K562 (cell line): ENCODE results near the gene SH3BP5. TPM values are rescaled to one million over a fixed set of nuclear protein-coding genes. Genes with fewer than 3 reads are reported as not detected.

Source experiments
- ASH1L ChIP-seq: fragments of 450-650 bp; IDR thresholded peaks from 2 replicates; pipeline ENCODE4 v1.6.1; 2018; ENCODE audit warnings: borderline replicate concordance, mild to moderate bottlenecking, low read depth; ENCODE audit not compliant: partially characterized antibody
- C11orf30 ChIP-seq: fragments of 450-650 bp; IDR thresholded peaks from 2 replicates; pipeline ENCODE4 v1.6.1; 2016; ENCODE audit warnings: low read depth, mild to moderate bottlenecking
- DMBX1 ChIP-seq: fragments of 250-450 bp; sonication (Bioruptor Pico); IDR thresholded peaks from 2 replicates; pipeline ENCODE4 v1.8.0; 2022; ENCODE audit warnings: inconsistent platforms, mild to moderate bottlenecking, moderate library complexity, borderline replicate concordance
- EP400 ChIP-seq: fragments of 450-650 bp; IDR thresholded peaks from 2 replicates; pipeline ENCODE4 v1.6.1; 2017; ENCODE audit warnings: antibody characterized with exemption, mild to moderate bottlenecking, moderate library complexity
- MAFF ChIP-seq: IDR thresholded peaks from 2 replicates; pipeline ENCODE4 v1.6.1; 2012; ENCODE audit warnings: low read length, improper control_type of control experiment
- NFE2 ChIP-seq: IDR thresholded peaks from 2 replicates; pipeline ENCODE4 v1.6.1; 2014; ENCODE audit warnings: antibody characterized with exemption, low read depth
- NFE2L1 ChIP-seq: fragments of 450-650 bp; IDR thresholded peaks from 2 replicates; pipeline ENCODE4 v1.6.1; 2016; ENCODE audit warnings: missing genetic modification characterization, low read depth, mild to moderate bottlenecking, missing compliant biosample characterization, moderate library complexity, borderline replicate concordance
- NR0B1 ChIP-seq: fragments of 450-650 bp; IDR thresholded peaks from one replicate; pipeline ENCODE4 v1.6.1; 2018; ENCODE audit warnings: mild to moderate bottlenecking, moderate library complexity; ENCODE audit not compliant: partially characterized antibody
- NR2C1 ChIP-seq, 2 experiments: fragments of 450-650 bp; IDR thresholded peaks; 2 replicates each; pipeline ENCODE4 v1.6.1; 2017; ENCODE audit warnings: mild to moderate bottlenecking in 2 of 2, antibody characterized with exemption in 1 of 2, inconsistent platforms in 1 of 2, missing compliant biosample characterization in 1 of 2, missing genetic modification characterization in 1 of 2
- NR2C2 ChIP-seq, 2 experiments: fragments of 200-800 bp in 1 of 2; sonication (Bioruptor generic) in 1 of 2; sonication (generic) in 1 of 2; formaldehyde crosslinking in 1 of 2; IDR thresholded peaks; 2 replicates each; pipeline versions ENCODE4 v1.6.1 to v1.8.0; 2016 to 2022; ENCODE audit warnings: mild to moderate bottlenecking in 1 of 2, missing compliant biosample characterization in 1 of 2, missing genetic modification characterization in 1 of 2, missing genetic modification reagents in 1 of 2
- NR2F6 ChIP-seq: fragments of 450-650 bp; formaldehyde crosslinking; IDR thresholded peaks from 2 replicates; pipeline ENCODE4 v1.4.0; 2020; ENCODE audit warnings: mild to moderate bottlenecking
- PREB ChIP-seq: sonication (generic); formaldehyde crosslinking; IDR thresholded peaks from 2 replicates; pipeline ENCODE4 v1.8.1; 2023; ENCODE audit warnings: mild to moderate bottlenecking, missing genetic modification reagents
- PTBP1 ChIP-seq: fragments of 200-400 bp; formaldehyde crosslinking; IDR thresholded peaks from 2 replicates; pipeline ENCODE4 v1.6.1; 2017; ENCODE audit warnings: low read depth, low read length
- PYGO2 ChIP-seq: fragments of 450-650 bp; IDR thresholded peaks from 2 replicates; pipeline ENCODE4 v1.6.1; 2016; ENCODE audit warnings: mild to moderate bottlenecking, missing genetic modification characterization, moderate library complexity, missing compliant biosample characterization
- RAD21 ChIP-seq, 2 experiments: fragments of 250-450 bp in 1 of 2; fragments of 450-650 bp in 1 of 2; sonication (Bioruptor Pico) in 1 of 2; formaldehyde crosslinking in 1 of 2; IDR thresholded peaks in 1 of 2; conservative IDR thresholded peaks in 1 of 2; 2 replicates each; pipeline versions ENCODE4 v1.4.0 to v1.8.0; 2020 to 2022; ENCODE audit warnings: mild to moderate bottlenecking in 2 of 2, moderate library complexity in 1 of 2
- SMARCE1 ChIP-seq: fragments of 450-650 bp; IDR thresholded peaks from 2 replicates; pipeline ENCODE4 v1.7.1; 2016; ENCODE audit warnings: mild to moderate bottlenecking
- TEAD2 ChIP-seq: fragments of 450-650 bp; IDR thresholded peaks from 2 replicates; pipeline ENCODE4 v1.6.1; 2016; ENCODE audit warnings: missing genetic modification characterization, control low read depth, missing compliant biosample characterization
- ZNF707 ChIP-seq: fragments of 250-450 bp; sonication (Bioruptor Pico); conservative IDR thresholded peaks from 2 replicates; pipeline ENCODE4 v1.8.0; 2022; ENCODE audit warnings: inconsistent platforms, mild to moderate bottlenecking, moderate library complexity
- ZNF740 ChIP-seq, 3 experiments: fragments of 200-800 bp in 1 of 3; sonication (Bioruptor generic) in 1 of 3; sonication (generic) in 1 of 3; formaldehyde crosslinking in 1 of 3; IDR thresholded peaks; 2 replicates each; pipeline versions ENCODE4 v1.6.1 to v1.8.0; 2016 to 2022; ENCODE audit warnings: mild to moderate bottlenecking in 2 of 3, missing compliant biosample characterization in 2 of 3, missing genetic modification characterization in 2 of 3, missing genetic modification reagents in 1 of 3
- polyA plus RNA-seq, 8 experiments: library from polyadenylated mRNA; depleted of rRNA in 4 of 8; stranded (reverse) in 5 of 8; unstranded in 3 of 8; fragments of >200 nt; fragmentation: Nextera tagmentation in 2 of 8; fragmentation: Illumina TruSeq in 1 of 8; extraction: Ambion mirVana in 2 of 8; extraction: Trizol in 1 of 8; gene quantifications; 2 replicates each; pipeline versions ENCODE4 v1.2.1 to v1.2.3, GENCODE V29; 2011 to 2014; ENCODE audit warnings: inconsistent platforms in 1 of 8, missing spikeins in 1 of 8
- total RNA-seq, 7 experiments: library from RNA; depleted of rRNA in 6 of 7; stranded (reverse); fragments of >200 nt in 6 of 7; fragmentation: Illumina TruSeq in 2 of 7; extraction: Trizol in 2 of 7; gene quantifications; 2 replicates each; pipeline versions ENCODE4 v1.2.1 to v1.2.3, GENCODE V29; 2011 to 2021; ENCODE audit warnings: low replicate concordance in 1 of 7
- TF ChIP-seq, protein P1 (sequence below): fragments of 450-650 bp; formaldehyde crosslinking; IDR thresholded peaks from 2 replicates; pipeline ENCODE4 v1.4.0; 2022; ENCODE audit warnings: mild to moderate bottlenecking, moderate library complexity

The SH3BP5 gene
- total and polyA plus RNA-seq, 9 of the 15 experiments (the other 6 are each of a cell fraction or from before 2014, with no cell fraction given) = 2.9 to 29.0 (median 14.9) TPM

DNA sequence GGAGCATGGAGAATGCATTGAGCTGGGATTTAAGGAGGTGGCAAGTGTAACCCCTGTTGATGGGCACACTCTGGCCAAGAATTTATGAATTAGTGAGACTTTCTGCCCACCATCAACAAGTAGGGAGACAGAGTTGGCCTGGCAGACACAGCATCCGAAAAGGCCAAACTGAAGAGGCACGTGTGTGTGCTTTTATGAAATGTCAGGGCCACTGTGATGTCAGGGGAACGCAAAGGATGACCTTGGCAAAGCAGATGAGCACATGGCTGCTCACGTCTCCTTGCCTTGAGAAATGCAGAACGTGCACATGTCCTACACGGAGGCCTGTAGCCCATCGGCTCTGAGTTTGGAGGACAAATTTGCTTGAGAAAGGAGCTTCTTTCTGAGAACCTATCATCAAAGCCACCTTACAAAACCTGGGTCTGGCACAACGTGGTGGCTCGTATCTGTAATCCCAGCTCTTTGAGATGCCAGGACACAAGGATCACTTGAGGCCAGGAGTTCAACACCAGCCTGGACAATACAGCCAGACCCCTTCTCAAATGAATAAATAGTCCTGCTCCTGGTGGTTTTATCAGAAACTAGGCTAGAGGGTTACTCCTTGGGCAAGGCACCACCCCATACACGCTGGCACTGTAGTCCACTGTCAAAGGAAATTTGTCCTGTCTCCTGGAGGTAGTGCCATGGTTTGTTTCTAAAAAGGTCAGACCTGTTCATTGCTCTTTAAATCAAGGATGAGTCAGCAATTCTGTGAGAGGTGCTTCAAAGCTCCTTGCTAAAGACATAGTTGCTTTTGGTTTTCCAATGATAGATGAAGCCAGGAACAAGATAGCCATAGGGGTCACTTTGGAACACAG lies 941 bp upstream of the SH3BP5 start (continued):
- TF ChIP-seq PREB (CRISPR knock-in tag) (no peak), NR2F6 (CRISPR knock-in tag) (0 out of 2 replicates have a peak, but pooled peaks have one; percentile 41), ASH1L (no peak), PTBP1 (0 out of 2 replicates have a peak, but pooled peaks have one; percentile 27), NFE2 (peak; percentile 96), NR0B1 (no peak), RAD21 (CRISPR knock-in tag; conservative IDR thresholded peaks at IDR 0.05 in 1 of 2, IDR thresholded peaks at IDR 0.05 in 1 of 2) (peak in 1 of 2 experiments; percentile 2; a peak in 1 of 4 replicates), NR2C1 (IDR thresholded peaks at IDR 0.05) (no peak), NR2C1 (tag; IDR thresholded peaks at IDR 0.05) (peak; percentile 53), SMARCE1 (peak; percentile 49; the same call in 1 of the 2 replicates), DMBX1 (CRISPR knock-in tag) (no peak), MAFF (peak; percentile 99), ZNF707 (CRISPR knock-in tag) (0 out of 2 replicates have a peak, but pooled peaks have one; percentile 40), NR2C2 (CRISPR knock-in tag; IDR thresholded peaks at IDR 0.05) (no peak), NR2C2 (tag; IDR thresholded peaks at IDR 0.05) (peak; percentile 60), ZNF740 (CRISPR knock-in tag; IDR thresholded peaks at IDR 0.05) (no peak), ZNF740 (tag; IDR thresholded peaks at IDR 0.05) (peak in 1 of 2 experiments; percentile 58; a peak in 1 of 4 replicates), NFE2L1 (peak; percentile 98), PYGO2 (0 out of 2 replicates have a peak, but pooled peaks have one; percentile 27), EP400 (0 out of 2 replicates have a peak, but pooled peaks have one; percentile 8), TEAD2 (tag) (0 out of 2 replicates have a peak, but pooled peaks have one; percentile 2), C11orf30 (peak; percentile 99)
- TF ChIP-seq, protein P1, sequence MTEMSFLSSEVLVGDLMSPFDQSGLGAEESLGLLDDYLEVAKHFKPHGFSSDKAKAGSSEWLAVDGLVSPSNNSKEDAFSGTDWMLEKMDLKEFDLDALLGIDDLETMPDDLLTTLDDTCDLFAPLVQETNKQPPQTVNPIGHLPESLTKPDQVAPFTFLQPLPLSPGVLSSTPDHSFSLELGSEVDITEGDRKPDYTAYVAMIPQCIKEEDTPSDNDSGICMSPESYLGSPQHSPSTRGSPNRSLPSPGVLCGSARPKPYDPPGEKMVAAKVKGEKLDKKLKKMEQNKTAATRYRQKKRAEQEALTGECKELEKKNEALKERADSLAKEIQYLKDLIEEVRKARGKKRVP (CRISPR knock-in tag) = 0 out of 2 replicates have a peak, but pooled peaks have one; percentile 14
